ENCODE data around the gene DNAJC4. TPM values are rescaled to one million over a fixed set of nuclear protein-coding genes. Genes with fewer than 3 reads are reported as not detected.

DNAJC4 gene
- total and polyA plus RNA-seq, 9 of the 15 experiments (the other 6 are each of a cell fraction or from before 2014, with no cell fraction given), result 4.0 to 32.6 (median 19.9) TPM

GRCh38 chr11:64241491-64242374 lies 11.4 kb downstream of the DNAJC4 start (continued):
- TF ChIP-seq CXXC5 (CRISPR knock-in tag; IDR thresholded peaks at IDR 0.05) (peak; percentile 7; the same call in 1 of the 2 replicates), UBTF (IDR thresholded peaks at IDR 0.05; ENCODE audit: borderline replicate concordance in 1 of 2, low read depth in 2 of 2, low read length in 2 of 2) (no peak), NCOR1 (IDR thresholded peaks at IDR 0.05) (peak; percentile 50), CBX5 (IDR thresholded peaks at IDR 0.05; ENCODE audit: borderline replicate concordance, low read depth) (no peak), USF1 (CRISPR knock-in tag; IDR thresholded peaks at IDR 0.05) (no peak; the same call in 1 of the 2 replicates), FOXP1 (CRISPR knock-in tag; IDR thresholded peaks at IDR 0.05) (peak; percentile 48; the same call in 1 of the 2 replicates), JUNB (CRISPR knock-in tag; conservative IDR thresholded peaks at IDR 0.05) (no peak), EGR1 (conservative IDR thresholded peaks at IDR 0.05) (peak; percentile 84), MBD1 (CRISPR knock-in tag; IDR thresholded peaks at IDR 0.05) (no peak), ZNF146 (CRISPR knock-in tag; IDR thresholded peaks at IDR 0.05; ENCODE audit: unreplicated experiment) (no peak), ZNF318 (IDR thresholded peaks at IDR 0.05; ENCODE audit: borderline replicate concordance in 1 of 2, low read depth in 1 of 2) (no peak), TCF7L2 (IDR thresholded peaks at IDR 0.05; ENCODE audit: low read depth, low read length) (no peak)
